Ishikawa (cell line): ENCODE results near the gene PTCHD1.

ENCODE experiments used
- CEBPB ChIP-seq: IDR thresholded peaks from 2 replicates; pipeline ENCODE4 v1.6.1; 2012
- CREB1 ChIP-seq: IDR thresholded peaks from 2 replicates; pipeline ENCODE4 v1.6.1; 2012; ENCODE audit warnings: low read depth
- EGR1 ChIP-seq: IDR thresholded peaks from 2 replicates; pipeline ENCODE4 v1.6.1; 2012
- EP300 ChIP-seq: IDR thresholded peaks from 2 replicates; pipeline ENCODE4 v1.6.1; 2012; ENCODE audit warnings: borderline replicate concordance
- FOXM1 ChIP-seq: IDR thresholded peaks from 2 replicates; pipeline ENCODE4 v1.6.1; 2012; ENCODE audit warnings: low read depth, borderline replicate concordance
- NFIC ChIP-seq: IDR thresholded peaks from 2 replicates; pipeline ENCODE4 v1.6.1; 2012
- RAD21 ChIP-seq: IDR thresholded peaks from 2 replicates; pipeline ENCODE4 v1.6.1; 2012; ENCODE audit warnings: low read depth
- REST ChIP-seq: IDR thresholded peaks from 2 replicates; pipeline ENCODE4 v1.6.1; 2012; ENCODE audit warnings: low read depth, mild to moderate bottlenecking
- TAF1 ChIP-seq: IDR thresholded peaks from 2 replicates; pipeline ENCODE4 v1.6.1; 2012; ENCODE audit warnings: low read depth, mild to moderate bottlenecking
- TCF12 ChIP-seq: IDR thresholded peaks from 2 replicates; pipeline ENCODE4 v1.6.1; 2012; ENCODE audit warnings: low read depth
- TEAD4 ChIP-seq: IDR thresholded peaks from 2 replicates; pipeline ENCODE4 v1.6.1; 2012
- YY1 ChIP-seq: IDR thresholded peaks from 2 replicates; pipeline ENCODE4 v1.6.1; 2012; ENCODE audit warnings: low read depth
- ZBTB7A ChIP-seq: IDR thresholded peaks from 2 replicates; pipeline ENCODE4 v1.6.1; 2012; ENCODE audit warnings: low read depth
- TF ChIP-seq, protein P1 (sequence below): IDR thresholded peaks from 2 replicates; pipeline ENCODE4 v1.6.1; 2012

DNA sequence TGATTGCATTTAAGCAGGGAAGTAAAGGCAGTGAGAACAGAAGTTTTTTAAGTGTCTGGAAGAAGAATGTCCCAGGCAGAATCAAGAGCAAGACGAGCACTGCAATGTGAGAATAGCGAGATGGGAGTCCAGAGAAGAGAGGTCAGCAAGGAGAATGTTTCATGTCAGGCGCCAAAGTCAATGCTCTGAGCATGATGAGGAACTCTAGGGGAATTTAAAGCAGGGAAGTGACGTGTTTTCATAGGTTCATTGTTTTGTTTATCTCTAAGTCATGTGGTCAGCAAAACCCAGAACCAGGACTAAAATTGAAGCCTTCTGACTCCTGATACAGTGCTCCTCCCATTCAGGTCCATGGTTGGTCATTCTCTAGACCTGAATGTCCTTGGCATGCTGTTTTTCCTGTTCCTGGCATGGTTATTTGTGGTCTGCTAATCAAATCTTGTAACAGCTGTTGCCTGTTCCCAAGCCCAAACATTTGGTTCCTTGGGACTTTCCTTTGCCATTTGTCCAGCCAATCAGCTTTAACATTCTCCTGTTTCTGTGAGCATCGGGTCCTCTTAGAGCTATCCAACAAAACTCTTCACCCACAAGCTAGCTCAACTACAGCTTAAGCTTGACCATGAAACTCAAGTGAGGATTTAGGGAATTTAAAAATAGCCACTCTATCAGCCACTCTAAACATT, 37.7 kb downstream of the PTCHD1 start:
- TF ChIP-seq, protein P1, sequence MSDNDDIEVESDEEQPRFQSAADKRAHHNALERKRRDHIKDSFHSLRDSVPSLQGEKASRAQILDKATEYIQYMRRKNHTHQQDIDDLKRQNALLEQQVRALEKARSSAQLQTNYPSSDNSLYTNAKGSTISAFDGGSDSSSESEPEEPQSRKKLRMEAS = no peak
- TF ChIP-seq TEAD4 = no peak
- TF ChIP-seq YY1 = no peak
- TF ChIP-seq REST = no peak
- no peak for TF ChIP-seq ZBTB7A
- no peak for TF ChIP-seq RAD21
- no peak for TF ChIP-seq TCF12
- TF ChIP-seq EP300 = no peak
- TF ChIP-seq CREB1 = no peak
- no peak for TF ChIP-seq TAF1
- TF ChIP-seq CEBPB = no peak
- no peak for TF ChIP-seq EGR1
- TF ChIP-seq FOXM1 = no peak
- no peak for TF ChIP-seq NFIC
